Gastrocnemius medialis (tissue), 4 donors: Measurements from ENCODE around the gene MEF2A. TPM values are rescaled to one million over a fixed set of nuclear protein-coding genes. Genes with fewer than 3 reads are reported as not detected.

Experiments
- ATAC-seq, 2 donors: fragments of 150-250 bp; one replicate each; pipeline ENCODE4 v1.9.1; 2016
- DNase-seq, 2 donors: peaks; one replicate each; pipeline ENCODE4 v3.0.0-alpha.2; 2019
- H3K27ac ChIP-seq, 4 donors: fragments of 200-600 bp; sonication (generic); 1 replicate in 1 of 4; 2 replicates in 3 of 4; pipeline ENCODE4 v1.5.1; 2016 to 2018; ENCODE audit warnings: mild to moderate bottlenecking in 2 of 4, moderate library complexity in 1 of 4
- H3K27me3 ChIP-seq, 3 donors: fragments of 200-600 bp; sonication (generic) in 2 of 3; 1 replicate in 1 of 3; 2 replicates in 2 of 3; pipeline versions ENCODE4 v1.5.1 to v1.6.0; 2016 to 2019; ENCODE audit warnings: mild to moderate bottlenecking in 1 of 3, moderate library complexity in 1 of 3
- H3K36me3 ChIP-seq, 2 donors: fragments of 200-600 bp; sonication (generic) in 1 of 2; one replicate each; pipeline ENCODE4 v1.5.1; 2017 to 2018
- H3K4me1 ChIP-seq, 2 donors: fragments of 200-600 bp; sonication (generic) in 1 of 2; one replicate each; pipeline ENCODE4 v1.5.1; 2016 to 2017; ENCODE audit warnings: mild to moderate bottlenecking in 2 of 2
- H3K4me3 ChIP-seq, 4 donors: fragments of 200-600 bp; sonication (generic) in 3 of 4; 1 replicate in 1 of 4; 2 replicates in 3 of 4; pipeline ENCODE4 v1.5.1; 2016 to 2019; ENCODE audit warnings: mild to moderate bottlenecking in 2 of 4
- H3K9me3 ChIP-seq, 3 donors: fragments of 200-600 bp; sonication (generic) in 2 of 3; 1 replicate in 1 of 3; 2 replicates in 2 of 3; pipeline ENCODE4 v1.5.1; 2016 to 2019
- POLR2A ChIP-seq, 2 donors: fragments of 450-650 bp; IDR thresholded peaks; one replicate each; pipeline ENCODE4 v1.6.1; 2017; ENCODE audit warnings: antibody characterized with exemption in 2 of 2, mild to moderate bottlenecking in 2 of 2, moderate library complexity in 2 of 2
- in situ Hi-C, 4 donors: fragments of 200-750 bp; cut with MboI; loops; one replicate each; pipeline versions ENCODE4 v1.15.0 to v1.8.0; 2017; ENCODE audit warnings: low sequenced_read_pairs in 4 of 4
- intact Hi-C: fragments of 100-400 bp; cut with DNase I; formaldehyde crosslinking; loops from one replicate; pipeline ENCODE4 v1.15.1; 2023; ENCODE audit warnings: low total_unique reads
- total RNA-seq, 4 donors: library from RNA; depleted of rRNA; stranded (reverse); fragments of >200 nt; gene quantifications; one replicate each; pipeline versions ENCODE4 v1.1.0 to v1.2.3, GENCODE V29; 2016
- TF ChIP-seq, protein P1 (sequence below), 5 experiments: fragments of 450-650 bp in 3 of 5; fragments of 200-600 bp in 2 of 5; sonication (generic) in 2 of 5; IDR thresholded peaks in 4 of 5; conservative IDR thresholded peaks in 1 of 5; 1 replicate in 4 of 5; 2 replicates in 1 of 5; pipeline ENCODE4 v1.5.1; 2016 to 2019; ENCODE audit warnings: antibody characterized with exemption in 5 of 5, mild to moderate bottlenecking in 3 of 5, moderate library complexity in 3 of 5

Gene MEF2A
- total RNA-seq, 4 donors from 2014 or later, result 66.9 to 128 (median 107) TPM

DNA sequence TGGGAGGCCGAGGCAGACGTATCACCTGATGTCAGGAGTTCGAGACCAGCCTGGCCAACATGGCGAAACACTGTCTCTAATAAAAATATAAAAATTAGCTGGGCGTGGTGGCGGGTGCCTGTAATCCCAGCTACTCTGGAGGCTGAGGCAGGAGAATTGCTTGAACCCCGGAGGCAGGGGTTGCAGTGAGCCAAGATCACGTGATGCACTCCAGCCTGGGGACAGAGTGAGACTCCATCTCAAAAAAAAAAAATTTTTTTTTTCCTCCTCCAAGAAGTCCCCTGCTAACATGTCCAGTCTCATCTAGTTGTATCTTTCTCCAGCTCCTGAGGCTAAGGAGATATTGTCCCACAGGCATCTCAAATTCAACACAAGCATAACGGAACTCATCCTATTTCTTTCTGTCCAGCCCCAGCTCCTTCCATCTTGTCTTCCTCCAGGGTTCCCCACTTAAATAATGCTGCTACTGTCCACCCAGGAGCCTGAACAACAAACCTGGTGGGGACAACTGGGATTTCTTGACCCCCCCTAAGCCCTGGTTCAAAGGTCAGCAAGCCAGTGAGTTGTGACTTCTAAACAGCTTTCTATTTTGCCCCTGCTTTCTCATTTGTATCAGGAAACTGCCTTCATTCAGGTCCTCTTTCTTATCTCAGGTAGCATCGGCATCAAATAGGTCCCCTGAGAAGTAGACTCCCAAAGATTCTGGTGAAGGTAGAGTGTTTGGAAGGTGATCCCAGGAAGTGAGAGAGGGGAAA, 4.1 kb upstream of the MEF2A start:
- in situ Hi-C loops, result no loop called here
- ATAC-seq (no peak), DNase-seq (no peak)
- intact Hi-C loops, result loop anchor here (1.0 kb wide), 1 partner anchor 153 kb away; no protein-coding TSS in a partner anchor
- Histone ChIP-seq H3K9me3 (no peaks in the 10 kb centered on the region), H3K36me3 (no peaks in the 10 kb centered on the region), H3K4me1 (peaks cover 7 to 12% of the 10 kb centered on the region in 2 donors), H3K4me3 (no peak overlapping the region), H3K27ac (no peak overlapping the region), H3K27me3 (no peaks in the 10 kb centered on the region)
- no peak for TF ChIP-seq POLR2A (IDR thresholded peaks at IDR 0.05)
- TF ChIP-seq, protein P1, sequence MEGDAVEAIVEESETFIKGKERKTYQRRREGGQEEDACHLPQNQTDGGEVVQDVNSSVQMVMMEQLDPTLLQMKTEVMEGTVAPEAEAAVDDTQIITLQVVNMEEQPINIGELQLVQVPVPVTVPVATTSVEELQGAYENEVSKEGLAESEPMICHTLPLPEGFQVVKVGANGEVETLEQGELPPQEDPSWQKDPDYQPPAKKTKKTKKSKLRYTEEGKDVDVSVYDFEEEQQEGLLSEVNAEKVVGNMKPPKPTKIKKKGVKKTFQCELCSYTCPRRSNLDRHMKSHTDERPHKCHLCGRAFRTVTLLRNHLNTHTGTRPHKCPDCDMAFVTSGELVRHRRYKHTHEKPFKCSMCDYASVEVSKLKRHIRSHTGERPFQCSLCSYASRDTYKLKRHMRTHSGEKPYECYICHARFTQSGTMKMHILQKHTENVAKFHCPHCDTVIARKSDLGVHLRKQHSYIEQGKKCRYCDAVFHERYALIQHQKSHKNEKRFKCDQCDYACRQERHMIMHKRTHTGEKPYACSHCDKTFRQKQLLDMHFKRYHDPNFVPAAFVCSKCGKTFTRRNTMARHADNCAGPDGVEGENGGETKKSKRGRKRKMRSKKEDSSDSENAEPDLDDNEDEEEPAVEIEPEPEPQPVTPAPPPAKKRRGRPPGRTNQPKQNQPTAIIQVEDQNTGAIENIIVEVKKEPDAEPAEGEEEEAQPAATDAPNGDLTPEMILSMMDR (IDR thresholded peaks at IDR 0.05 in 4 of 5, conservative IDR thresholded peaks at IDR 0.05 in 1 of 5), result no peak

DNA sequence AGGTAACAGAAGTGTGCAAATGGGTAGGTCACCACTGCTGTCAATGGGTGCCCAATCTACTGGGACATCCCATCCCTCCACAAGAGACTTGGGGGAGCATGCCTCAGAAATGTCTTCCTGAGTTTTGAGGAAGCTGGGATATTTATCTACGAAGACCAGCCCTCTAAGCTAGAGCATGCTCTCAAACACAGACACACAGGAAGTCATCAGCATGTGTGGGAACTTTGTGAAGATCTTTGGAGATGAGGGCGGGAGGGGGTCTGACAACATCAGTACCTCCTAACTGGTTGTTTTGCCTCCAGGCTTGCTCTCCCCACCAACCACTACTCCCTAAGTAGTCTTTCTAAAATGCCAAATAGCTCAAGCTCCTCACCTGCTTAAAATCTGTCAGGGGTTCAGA, 3.5 kb upstream of the MEF2A start:
- no peak overlapping the region for H3K27ac ChIP-seq
- ATAC-seq, result no peak
- no peaks in the 10 kb centered on the region for H3K9me3 ChIP-seq
- H3K36me3 ChIP-seq, result no peaks in the 10 kb centered on the region
- no peak overlapping the region for H3K4me3 ChIP-seq
- no peaks in the 10 kb centered on the region for H3K27me3 ChIP-seq
- intact Hi-C loops (no loop called here), in situ Hi-C loops (no loop called here)
- TF ChIP-seq, protein P1 (IDR thresholded peaks at IDR 0.05 in 4 of 5, conservative IDR thresholded peaks at IDR 0.05 in 1 of 5), result no peak
- no peak for TF ChIP-seq POLR2A (IDR thresholded peaks at IDR 0.05)
- H3K4me1 ChIP-seq, result peaks cover 7 to 12% of the 10 kb centered on the region in 2 donors
- no peak for DNase-seq

DNA sequence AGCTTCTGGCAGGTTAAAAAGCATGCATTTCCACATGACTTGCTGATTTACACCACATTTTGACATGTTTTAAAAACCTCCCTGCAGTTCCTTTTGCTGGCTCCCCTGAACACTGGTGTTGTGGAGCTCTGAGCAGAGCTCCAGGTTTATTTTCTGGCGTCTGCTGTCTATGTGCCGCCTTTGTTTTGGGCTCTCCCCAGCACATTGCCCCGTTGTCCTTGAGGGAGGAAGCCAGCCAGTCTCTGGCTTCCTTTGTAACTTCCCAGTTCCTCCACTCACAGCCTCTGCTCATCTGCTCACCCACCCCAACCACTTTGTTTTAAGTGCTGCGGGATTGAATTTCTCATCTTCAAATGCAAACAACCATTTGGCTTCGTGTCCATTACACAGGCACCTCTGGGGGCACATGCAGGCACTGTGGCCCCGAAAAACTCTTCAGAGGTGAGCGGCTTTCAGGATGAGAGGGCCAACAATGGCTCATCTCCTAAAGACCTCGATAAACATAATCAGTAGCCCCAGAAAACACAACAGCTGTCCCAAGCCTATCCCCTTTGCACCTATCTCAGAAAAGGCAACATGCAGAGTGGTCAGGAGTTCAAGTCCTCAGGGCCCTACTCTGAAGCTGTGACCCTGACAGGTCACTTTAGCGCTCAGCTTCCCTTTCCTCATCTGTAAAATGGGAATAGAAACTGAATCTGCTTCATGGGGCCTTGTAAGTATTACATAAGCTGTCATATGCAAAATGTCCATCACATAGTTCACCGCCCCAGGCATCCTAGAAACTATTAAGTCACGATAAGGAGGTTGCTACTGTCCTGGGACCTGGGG, 1.3 kb upstream of the MEF2A start:
- H3K4me3 ChIP-seq, result peak overlapping the region; percentile 50 to 78 (median 56)
- intact Hi-C loops, result loop anchor here (1.0 to 5.0 kb wide), 6 partner anchors 52 to 168 kb away; partner anchors contain the start of gene LYSMD4
- no peaks in the 10 kb centered on the region for H3K36me3 ChIP-seq
- TF ChIP-seq POLR2A (IDR thresholded peaks at IDR 0.05), result no peak
- TF ChIP-seq, protein P1 (IDR thresholded peaks at IDR 0.05 in 4 of 5, conservative IDR thresholded peaks at IDR 0.05 in 1 of 5), result no peak
- peak overlapping the region; percentile 95 to 100 (median 98) for H3K27ac ChIP-seq
- in situ Hi-C loops, result loop anchor here in 1 of 4 donors (5.0 kb wide), 1 partner anchor 138 kb away; no protein-coding TSS in a partner anchor
- peak; percentile 15 to 58 for DNase-seq
- H3K9me3 ChIP-seq, result no peaks in the 10 kb centered on the region
- peaks cover 27 to 28% of the 10 kb centered on the region in 2 donors for H3K4me1 ChIP-seq
- peak; percentile 7 to 23 for ATAC-seq
- no peaks in the 10 kb centered on the region for H3K27me3 ChIP-seq

DNA sequence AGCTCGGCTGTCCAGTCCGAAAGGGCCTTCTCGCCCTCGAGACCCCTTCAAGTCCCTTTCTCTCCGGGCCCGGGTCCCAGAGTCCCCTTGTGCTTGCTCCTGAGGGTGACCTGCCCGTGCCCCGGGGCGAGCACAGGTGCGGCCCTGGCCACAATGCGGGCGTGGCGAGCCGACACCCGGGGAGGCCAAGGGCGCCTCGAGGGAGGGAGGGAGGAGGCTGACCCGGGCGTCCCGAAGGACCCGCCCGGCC, 810 bp upstream of the MEF2A start:
- H3K4me1 ChIP-seq, result peaks cover 28 to 30% of the 10 kb centered on the region in 2 donors
- in situ Hi-C loops (loop anchor here in 1 of 4 donors (5.0 kb wide), 1 partner anchor 137 kb away; no protein-coding TSS in a partner anchor), intact Hi-C loops (loop anchor here (1.0 to 5.0 kb wide), 6 partner anchors 53 to 167 kb away; partner anchors contain the start of gene LYSMD4)

More for the DNA sequence above, 810 bp upstream of the MEF2A start:
- DNase-seq (no peak), ATAC-seq (no peak)
- no peaks in the 10 kb centered on the region for H3K9me3 ChIP-seq
- TF ChIP-seq, protein P1 (IDR thresholded peaks at IDR 0.05 in 4 of 5, conservative IDR thresholded peaks at IDR 0.05 in 1 of 5), result no peak
- peak in 1 of 2 donors; percentile 4 for TF ChIP-seq POLR2A (IDR thresholded peaks at IDR 0.05)
- H3K36me3 ChIP-seq, result no peaks in the 10 kb centered on the region
- H3K4me3 ChIP-seq, result peak overlapping the region; percentile 50 to 78 (median 56)
- peak overlapping the region; percentile 95 to 100 (median 98) for H3K27ac ChIP-seq
- H3K27me3 ChIP-seq, result no peaks in the 10 kb centered on the region
